Activated CD4-positive, alpha-beta T cell treated with anti-CD3 and anti-CD28 coated beads for 36 hours (primary cell): ENCODE results near the gene LACC1. TPM values are rescaled to one million over a fixed set of nuclear protein-coding genes. Genes with fewer than 3 reads are reported as not detected.

Experiments used
- ATAC-seq: fragments of 200-7000 bp; cut with Tn5 transposase; one replicate; pipeline ENCODE4 v1.10.0; 2021; ENCODE audit warnings: mild to moderate bottlenecking, moderate library complexity
- CTCF ChIA-PET: fragments of 350-600 bp; sonication (Branson Sonifier 250); formaldehyde crosslinking; loops from one replicate; lab custom pipeline; 2021; ENCODE audit warnings: antibody characterized with exemption; lab: Charles Lee
- POLR2A ChIA-PET: fragments of 350-600 bp; sonication (Branson Sonifier 250); formaldehyde crosslinking; loops from one replicate; lab custom pipeline; 2021; ENCODE audit warnings: antibody characterized with exemption, inconsistent platforms; lab: Charles Lee
- DNase-seq: peaks from one replicate; pipeline ENCODE4 v3.0.0-alpha.2; 2020
- H3K27ac Mint-ChIP-seq: one replicate; pipeline ENCODE4 v1.8.0; 2021; ENCODE audit warnings: mixed read lengths
- H3K27me3 Mint-ChIP-seq: one replicate; pipeline ENCODE4 v1.8.0; 2021; ENCODE audit warnings: mixed read lengths
- H3K36me3 Mint-ChIP-seq: one replicate; pipeline ENCODE4 v1.8.0; 2021; ENCODE audit warnings: low read depth, mixed read lengths
- H3K4me1 Mint-ChIP-seq: one replicate; pipeline ENCODE4 v1.8.0; 2021; ENCODE audit warnings: mixed read lengths
- H3K4me3 Mint-ChIP-seq: one replicate; pipeline ENCODE4 v1.8.0; 2021; ENCODE audit warnings: mild to moderate bottlenecking, moderate library complexity, mixed read lengths
- H3K9me3 Mint-ChIP-seq: one replicate; pipeline ENCODE4 v1.8.0; 2021; ENCODE audit warnings: low read depth, mixed read lengths
- intact Hi-C, 2 experiments: fragments of 100-400 bp; cut with DNase I in 1 of 2; cut with micrococcal nuclease in 1 of 2; formaldehyde crosslinking; loops; one replicate each; pipeline versions ENCODE4 v1.14.2 to v1.15.1; 2022 to 2024; cut with DNase I, micrococcal nuclease
- total RNA-seq, 2 experiments: library from RNA; stranded (reverse); gene quantifications; one replicate each; pipeline ENCODE4 v1.2.3, GENCODE V29; 2021

Gene LACC1
- total RNA-seq, 2 experiments from 2014 or later = 2.6 to 3.1 TPM

DNA sequence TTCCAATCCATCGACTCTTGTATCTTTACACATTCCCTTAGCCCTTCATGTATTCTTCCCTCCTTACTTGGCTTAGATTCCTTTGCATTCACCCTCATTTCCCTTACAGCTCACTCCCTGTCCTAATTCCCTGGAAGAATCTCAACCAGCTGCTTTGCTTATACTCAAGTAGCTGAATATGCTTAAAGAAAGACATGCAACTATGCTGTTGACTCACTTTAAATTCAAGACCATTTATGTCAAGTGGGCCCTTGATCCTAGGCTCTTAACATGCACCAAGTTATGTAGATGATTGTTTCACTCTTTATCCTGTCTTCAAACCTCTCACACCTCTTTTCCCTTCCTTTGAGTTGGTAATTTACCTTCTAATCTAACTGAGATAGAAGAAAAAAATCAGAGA, 7.5 kb upstream of the LACC1 start:
- DNase-seq = no peak
- H3K4me3 Mint-ChIP-seq = no peak overlapping the region
- H3K36me3 Mint-ChIP-seq = no peaks in the 10 kb centered on the region
- ATAC-seq = no peak
- POLR2A ChIA-PET = no interaction called here
- CTCF ChIA-PET = interaction anchor here (0.6 kb wide), 2 partner anchors 71 to 518 kb away, joined by 4 read pairs; no protein-coding TSS in a partner anchor
- H3K27ac Mint-ChIP-seq = no peak overlapping the region
- no peaks in the 10 kb centered on the region for H3K27me3 Mint-ChIP-seq
- H3K4me1 Mint-ChIP-seq = no peaks in the 10 kb centered on the region
- intact Hi-C loops = loop anchor here (5.0 to 10.0 kb wide), 4 partner anchors 567 to 1277 kb away; no protein-coding TSS in a partner anchor
- H3K9me3 Mint-ChIP-seq = no peaks in the 10 kb centered on the region

DNA sequence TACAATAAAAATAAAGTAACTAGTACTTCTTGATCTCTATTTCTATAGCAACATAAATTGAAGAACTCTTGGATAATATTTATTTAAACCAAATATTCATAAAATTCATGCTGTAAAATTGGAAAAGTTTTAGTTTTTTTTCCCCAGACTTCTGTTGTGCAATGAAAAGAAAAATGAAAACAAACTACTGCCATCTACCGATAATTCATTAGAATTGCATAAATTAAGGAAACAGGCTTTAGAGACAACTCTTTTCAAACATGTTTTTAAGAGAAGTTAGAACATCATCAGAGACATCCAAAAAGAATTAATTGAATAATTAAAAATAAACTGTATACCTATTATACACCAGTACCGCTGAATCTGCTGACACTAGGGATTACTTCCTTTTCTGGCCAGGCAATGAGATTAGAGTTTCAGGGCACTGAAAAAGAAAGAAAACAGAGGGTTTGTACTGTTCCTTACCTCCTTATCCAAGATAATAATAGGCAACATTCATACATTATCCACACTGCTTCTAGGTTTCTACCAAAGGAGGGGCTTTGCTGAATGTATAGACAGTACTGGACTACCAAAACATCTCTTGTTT, 5.1 kb upstream of the LACC1 start:
- no peak overlapping the region for H3K27ac Mint-ChIP-seq
- POLR2A ChIA-PET = no interaction called here

DNA sequence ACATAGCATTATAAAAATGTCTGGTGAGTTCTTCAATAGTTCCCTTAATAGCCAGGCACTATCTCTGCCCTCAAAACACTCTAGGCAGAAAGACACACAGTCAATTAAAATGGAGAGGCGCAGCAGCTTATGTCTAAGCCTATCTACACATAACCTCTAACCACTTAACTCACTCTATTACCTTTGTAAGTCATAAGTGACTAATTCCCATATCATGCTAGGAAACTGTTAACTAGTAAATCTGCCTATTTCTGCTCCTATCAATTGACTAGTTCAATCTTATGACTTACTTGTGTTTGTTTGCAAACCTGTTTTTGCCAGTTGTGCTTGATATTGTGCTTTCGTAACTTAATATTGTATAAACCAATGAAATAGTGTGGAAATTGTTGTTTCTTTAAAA, 3.3 kb upstream of the LACC1 start:
- Mint-ChIP-seq H3K9me3 (no peaks in the 10 kb centered on the region), H3K4me1 (peaks cover 22% of the 10 kb centered on the region), H3K27me3 (peaks cover 11% of the 10 kb centered on the region), H3K4me3 (no peak overlapping the region), H3K27ac (no peak overlapping the region), H3K36me3 (peaks cover 2% of the 10 kb centered on the region)
- intact Hi-C loops = loop anchor here (5.0 to 10.0 kb wide), 4 partner anchors 79 to 1282 kb away; no protein-coding TSS in a partner anchor
- CTCF ChIA-PET = no interaction called here
- DNase-seq = no peak
- no peak for ATAC-seq
- POLR2A ChIA-PET = no interaction called here

More for the DNA sequence above, 5.1 kb upstream of the LACC1 start:
- no peaks in the 10 kb centered on the region for H3K36me3 Mint-ChIP-seq
- no peaks in the 10 kb centered on the region for H3K9me3 Mint-ChIP-seq
- no peaks in the 10 kb centered on the region for H3K27me3 Mint-ChIP-seq
- CTCF ChIA-PET = interaction anchor here (0.5 to 2.2 kb wide), 2 partner anchors 10 to 1378 kb away, joined by 4 to 6 read pairs; no protein-coding TSS in a partner anchor
- ATAC-seq (no peak), DNase-seq (no peak)
- H3K4me1 Mint-ChIP-seq = peaks cover 14% of the 10 kb centered on the region
- intact Hi-C loops = loop anchor here (2.0 to 10.0 kb wide), 7 partner anchors 77 to 1280 kb away; no protein-coding TSS in a partner anchor
- no peak overlapping the region for H3K4me3 Mint-ChIP-seq

DNA sequence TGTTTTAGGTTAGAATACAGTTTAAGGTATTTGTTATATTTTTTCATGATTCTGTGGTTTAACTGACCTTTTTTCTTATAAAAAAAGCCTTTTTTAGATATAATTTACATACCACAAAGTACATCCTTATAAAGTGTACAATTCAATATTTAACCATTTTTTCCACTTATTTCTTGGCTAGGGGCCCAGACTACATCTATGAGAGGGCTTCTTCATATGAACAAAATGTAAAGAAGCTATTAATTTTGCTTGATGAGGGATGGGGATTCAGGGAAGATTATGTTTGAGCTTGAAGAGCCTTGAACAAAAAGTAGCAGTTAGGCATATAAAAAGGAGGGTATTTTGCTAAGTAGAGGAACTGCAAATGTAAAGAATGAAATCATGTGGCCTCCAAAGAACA, 2.4 kb upstream of the LACC1 start:
- no peaks in the 10 kb centered on the region for H3K9me3 Mint-ChIP-seq
- peaks cover 3% of the 10 kb centered on the region for H3K36me3 Mint-ChIP-seq
- ATAC-seq (no peak), DNase-seq (no peak)
- CTCF ChIA-PET = interaction anchor here (0.7 to 0.8 kb wide), 2 partner anchors 283 to 987 kb away, joined by 3 to 5 read pairs; no protein-coding TSS in a partner anchor
- POLR2A ChIA-PET = no interaction called here
- intact Hi-C loops = loop anchor here (5.0 to 10.0 kb wide), 4 partner anchors 80 to 1283 kb away; no protein-coding TSS in a partner anchor
- H3K4me3 Mint-ChIP-seq = no peak overlapping the region
- peaks cover 13% of the 10 kb centered on the region for H3K27me3 Mint-ChIP-seq
- peaks cover 22% of the 10 kb centered on the region for H3K4me1 Mint-ChIP-seq
- no peak overlapping the region for H3K27ac Mint-ChIP-seq

DNA sequence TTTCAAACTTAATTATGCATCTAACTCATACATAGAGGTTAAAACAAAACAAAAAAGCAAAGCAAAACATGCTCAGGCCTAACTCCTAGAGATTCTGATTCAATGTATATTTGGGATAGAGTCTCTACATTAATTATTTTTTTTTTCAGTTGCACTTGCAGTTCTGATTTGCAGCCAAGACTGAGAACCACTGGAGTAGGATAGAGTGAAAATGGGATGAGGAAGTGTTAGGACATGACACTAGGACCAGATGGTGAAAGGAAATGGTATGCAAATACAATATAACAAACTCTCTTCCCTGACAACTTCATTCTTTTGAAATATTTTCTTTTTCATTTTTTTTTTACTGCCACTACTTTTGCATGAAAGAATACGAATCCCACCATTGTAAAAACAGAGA, 1.9 kb upstream of the LACC1 start:
- ChIA-PET CTCF (interaction anchor here (0.7 kb wide), 1 partner anchor 987 kb away, joined by 5 read pairs; no protein-coding TSS in a partner anchor), POLR2A (no interaction called here)
- Mint-ChIP-seq H3K27me3 (peaks cover 13% of the 10 kb centered on the region), H3K36me3 (peaks cover 3% of the 10 kb centered on the region), H3K4me3 (no peak overlapping the region), H3K9me3 (no peaks in the 10 kb centered on the region), H3K27ac (no peak overlapping the region), H3K4me1 (peaks cover 22% of the 10 kb centered on the region)
- intact Hi-C loops = loop anchor here (5.0 to 10.0 kb wide), 4 partner anchors 80 to 1283 kb away; no protein-coding TSS in a partner anchor
- DNase-seq (no peak), ATAC-seq (no peak)

DNA sequence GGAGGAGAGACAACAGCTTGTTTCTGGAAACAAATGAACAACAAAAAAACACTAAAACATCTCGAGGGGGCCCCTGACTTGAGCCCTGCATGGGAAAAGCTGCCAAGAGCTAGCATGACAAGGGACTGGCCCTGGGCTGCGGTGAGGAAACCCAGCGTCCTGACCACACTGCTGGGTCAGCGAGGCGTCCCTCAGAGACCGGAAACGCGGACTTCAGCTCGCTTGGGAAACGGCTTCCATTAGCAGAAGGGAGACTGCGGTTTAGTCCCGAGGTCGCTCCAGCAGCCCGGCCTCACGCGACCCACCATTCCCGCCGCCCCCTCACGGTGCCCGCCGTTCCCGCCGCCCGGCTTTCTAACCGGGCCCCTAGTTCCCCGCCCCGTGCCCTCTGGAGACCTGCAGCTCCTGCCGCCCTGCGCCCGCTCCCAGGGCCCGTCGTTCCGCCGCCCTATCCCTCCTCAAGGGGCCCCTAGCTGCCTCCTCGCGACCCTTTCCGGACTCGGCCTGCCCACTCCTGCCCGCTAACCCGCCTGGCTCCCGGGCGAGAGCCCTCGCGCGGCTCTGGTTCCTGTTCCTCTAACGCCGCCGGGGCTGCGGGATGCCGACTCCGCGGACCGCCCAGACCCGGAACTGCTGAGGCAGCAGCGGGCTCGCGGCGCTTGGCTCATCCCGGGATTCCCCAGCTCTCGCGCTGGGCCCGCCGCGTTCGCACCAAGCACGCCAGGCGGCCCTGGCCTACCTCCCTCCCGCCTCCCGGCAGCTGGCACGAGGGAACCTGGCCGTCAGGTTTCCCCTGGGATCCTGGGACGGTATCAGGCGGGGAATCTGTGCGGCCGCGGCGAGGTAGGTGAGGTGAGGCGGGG, 581 bp upstream of the LACC1 start, which contains the start of gene CCDC122:
Gene CCDC122 (minus strand): TSS at position 849 of the 863 bp plus-strand sequence. CDS start 10,364 bp downstream, outside the sequence.
- Mint-ChIP-seq H3K9me3 (no peaks in the 10 kb centered on the region), H3K27me3 (peaks cover 13% of the 10 kb centered on the region), H3K27ac (peak within 1 kb of the TSS; percentile 82), H3K4me3 (peak within 1 kb of the TSS; percentile 79), H3K4me1 (peaks cover 22% of the 10 kb centered on the region), H3K36me3 (peaks cover 3% of the 10 kb centered on the region)
- DNase-seq (peak; percentile 89), ATAC-seq (peak; percentile 94)
- CTCF ChIA-PET = interaction anchor here (0.5 kb wide), 1 partner anchor 1563 kb away, joined by 3 read pairs; no protein-coding TSS in a partner anchor
- intact Hi-C loops = loop anchor here (1.0 to 10.0 kb wide), 5 partner anchors 82 to 1284 kb away; no protein-coding TSS in a partner anchor
- POLR2A ChIA-PET = no interaction called here

DNA sequence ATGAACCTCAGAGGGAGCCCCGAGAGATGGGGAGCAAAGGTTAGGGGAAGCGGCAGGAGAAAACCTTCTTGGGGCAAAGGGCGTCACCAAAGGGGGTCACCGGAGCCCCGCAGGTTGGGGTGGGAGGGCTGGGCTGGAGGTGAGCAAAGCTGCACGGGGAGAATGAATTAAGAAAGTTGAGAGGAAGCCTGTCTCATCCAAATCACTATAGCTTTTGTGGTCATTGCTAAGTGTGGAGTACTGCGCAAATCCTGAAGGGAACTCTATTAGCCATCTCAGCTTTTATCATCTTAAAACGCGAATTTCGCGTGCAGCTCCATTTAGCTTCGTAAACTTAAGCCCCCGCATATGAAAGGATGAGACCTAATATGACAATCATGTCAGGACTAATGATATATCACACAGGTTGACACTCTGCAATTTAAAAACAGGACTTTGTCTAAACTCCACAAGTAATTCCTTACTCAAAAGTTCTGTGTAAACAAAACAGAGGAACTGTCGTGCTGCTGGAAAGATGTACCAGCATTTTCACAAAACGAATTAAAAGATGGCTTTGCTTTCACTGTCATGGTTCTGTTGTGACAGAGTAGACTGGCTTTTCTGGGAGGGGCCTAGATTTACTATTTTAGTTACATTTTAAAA, 631 bp downstream of the LACC1 start:
- peaks cover 13% of the 10 kb centered on the region for H3K27me3 Mint-ChIP-seq
- no peaks in the 10 kb centered on the region for H3K9me3 Mint-ChIP-seq
- H3K4me3 Mint-ChIP-seq = peak overlapping the region; percentile 79
- H3K36me3 Mint-ChIP-seq = peaks cover 3% of the 10 kb centered on the region
- CTCF ChIA-PET = interaction anchor here (0.5 to 2.0 kb wide), 2 partner anchors 14 to 603 kb away, joined by 4 read pairs; no protein-coding TSS in a partner anchor
- peaks cover 22% of the 10 kb centered on the region for H3K4me1 Mint-ChIP-seq
- intact Hi-C loops = no loop called here
- DNase-seq = no peak
- ATAC-seq = no peak
- POLR2A ChIA-PET = no interaction called here
- peak overlapping the region; percentile 61 for H3K27ac Mint-ChIP-seq

DNA sequence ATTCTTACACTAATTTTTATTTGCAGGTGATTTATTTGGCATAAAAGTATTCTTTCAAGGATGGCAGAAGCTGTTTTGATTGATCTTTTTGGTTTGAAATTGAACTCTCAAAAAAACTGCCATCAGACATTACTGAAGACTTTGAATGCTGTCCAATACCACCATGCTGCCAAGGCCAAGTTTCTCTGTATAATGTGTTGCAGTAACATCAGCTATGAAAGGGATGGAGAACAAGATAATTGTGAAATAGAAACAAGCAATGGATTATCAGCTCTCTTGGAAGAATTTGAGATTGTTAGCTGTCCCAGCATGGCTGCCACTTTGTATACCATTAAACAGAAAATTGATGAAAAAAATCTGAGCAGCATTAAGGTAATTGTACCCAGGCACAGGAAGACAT, 1.2 kb downstream of the LACC1 start:
- intact Hi-C loops = no loop called here
- ChIA-PET CTCF (interaction anchor here (2.0 to 2.4 kb wide), 2 partner anchors 24 to 603 kb away, joined by 4 to 6 read pairs; no protein-coding TSS in a partner anchor), POLR2A (no interaction called here)

DNA sequence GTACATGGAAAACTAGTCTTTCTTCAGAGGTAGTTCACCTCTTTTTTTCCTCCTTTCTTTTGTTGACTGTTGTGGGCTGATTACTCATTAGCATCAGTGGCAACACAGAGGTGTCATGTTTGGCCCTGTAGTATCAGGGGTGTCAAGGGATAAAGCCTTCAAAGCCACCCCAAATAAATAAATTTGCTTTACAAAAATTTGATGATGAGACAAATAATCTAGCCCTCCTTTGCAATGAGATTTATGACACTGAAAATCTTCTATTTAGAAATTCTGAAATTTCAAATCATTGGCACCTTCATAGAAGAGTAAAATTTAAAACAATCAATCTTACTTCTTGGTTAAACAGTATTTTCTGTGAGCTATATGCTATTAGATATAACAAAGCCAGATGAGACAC, 1.9 kb downstream of the LACC1 start:
- Mint-ChIP-seq H3K4me1 (peaks cover 22% of the 10 kb centered on the region), H3K27ac (no peak overlapping the region), H3K36me3 (peaks cover 8% of the 10 kb centered on the region), H3K27me3 (peaks cover 13% of the 10 kb centered on the region), H3K4me3 (no peak overlapping the region), H3K9me3 (no peaks in the 10 kb centered on the region)
- intact Hi-C loops = no loop called here
- DNase-seq (no peak), ATAC-seq (no peak)
- CTCF ChIA-PET = interaction anchor here (2.0 to 2.4 kb wide), 2 partner anchors 24 to 602 kb away, joined by 4 to 6 read pairs; no protein-coding TSS in a partner anchor
- POLR2A ChIA-PET = no interaction called here

More for the DNA sequence above, 1.2 kb downstream of the LACC1 start:
- no peak for DNase-seq
- Mint-ChIP-seq H3K4me1 (peaks cover 22% of the 10 kb centered on the region), H3K4me3 (no peak overlapping the region), H3K36me3 (peaks cover 8% of the 10 kb centered on the region), H3K27me3 (peaks cover 13% of the 10 kb centered on the region), H3K27ac (no peak overlapping the region), H3K9me3 (no peaks in the 10 kb centered on the region)
- no peak for ATAC-seq

DNA sequence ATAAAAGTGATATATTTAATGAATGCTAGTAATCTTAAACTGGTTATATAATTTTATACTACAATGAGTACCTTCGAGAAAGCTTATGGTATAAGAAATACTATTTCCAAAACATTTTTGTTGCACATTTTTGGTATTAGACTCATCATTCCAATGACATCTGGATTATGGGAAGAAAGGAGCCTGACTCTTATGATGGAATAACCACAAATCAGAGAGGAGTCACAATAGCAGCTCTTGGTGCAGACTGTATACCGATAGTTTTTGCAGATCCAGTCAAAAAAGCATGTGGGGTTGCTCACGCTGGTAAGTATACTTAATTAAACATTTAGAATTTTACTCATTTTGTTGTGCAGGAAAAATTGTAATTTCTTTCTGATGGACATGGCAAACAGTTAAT, 3.9 kb downstream of the LACC1 start:
- ATAC-seq (no peak), DNase-seq (no peak)
- H3K27me3 Mint-ChIP-seq = peaks cover 13% of the 10 kb centered on the region
- H3K9me3 Mint-ChIP-seq = no peaks in the 10 kb centered on the region
- ChIA-PET POLR2A (no interaction called here), CTCF (interaction anchor here (0.8 to 1.7 kb wide), 3 partner anchors 9 to 42 kb away, joined by 3 to 6 read pairs (median 3); no protein-coding TSS in a partner anchor)
- peaks cover 8% of the 10 kb centered on the region for H3K36me3 Mint-ChIP-seq
- H3K27ac Mint-ChIP-seq = no peak overlapping the region
- no peak overlapping the region for H3K4me3 Mint-ChIP-seq
- intact Hi-C loops = no loop called here
- peaks cover 9% of the 10 kb centered on the region for H3K4me1 Mint-ChIP-seq
